BE2C (cell line): ENCODE results near the gene SPINK5.

Experiments
- DNase-seq: peaks from one replicate; pipeline ENCODE4 v3.0.0-alpha.2; 2020
- H3K27me3 ChIP-seq: fragments of 250-450 bp; sonication (Bioruptor Pico); 2 replicates; pipeline ENCODE4 v1.5.1; 2020; ENCODE audit warnings: mild to moderate bottlenecking
- H3K36me3 ChIP-seq: fragments of 250-450 bp; sonication (Bioruptor Pico); 2 replicates; pipeline ENCODE4 v1.5.1; 2020; ENCODE audit warnings: mild to moderate bottlenecking
- H3K4me1 ChIP-seq: fragments of 250-450 bp; sonication (Bioruptor Pico); 2 replicates; pipeline ENCODE4 v1.5.1; 2020
- H3K4me3 ChIP-seq: 2 replicates; pipeline ENCODE4 v1.5.1; 2011; ENCODE audit warnings: low read depth, low read length
- H3K9me3 ChIP-seq: fragments of 250-450 bp; sonication (Bioruptor Pico); 2 replicates; pipeline ENCODE4 v1.5.1; 2020
- CTCF ChIP-seq: IDR thresholded peaks from 2 replicates; pipeline ENCODE4 v1.5.1; 2012; ENCODE audit warnings: mild to moderate bottlenecking, low read depth, low read length

Gene SPINK5

DNA sequence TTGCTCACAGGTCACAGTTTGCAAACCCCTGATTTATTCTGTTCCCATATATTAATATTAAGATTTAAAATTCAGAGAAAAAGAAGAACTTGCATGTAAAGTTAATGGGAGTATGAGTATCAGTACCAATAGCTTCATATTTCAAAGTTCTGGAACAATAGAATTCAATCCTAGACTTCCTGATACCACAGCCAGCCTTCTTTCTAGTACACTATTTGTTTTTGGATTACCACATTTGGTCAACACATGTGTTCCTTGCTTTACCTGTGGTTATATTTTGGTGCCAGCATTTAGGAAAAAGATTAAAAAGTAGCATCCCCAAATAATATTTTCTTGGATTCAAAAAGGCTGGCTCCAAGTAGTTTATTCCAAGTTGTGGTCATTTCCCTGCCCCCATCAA lies 49.5 kb downstream of the SPINK5 start:
- DNase-seq: no peak
- TF ChIP-seq CTCF: no peak
- Histone ChIP-seq H3K4me1 (no peaks in the 10 kb centered on the region), H3K9me3 (no peaks in the 10 kb centered on the region), H3K4me3 (no peak overlapping the region), H3K36me3 (no peaks in the 10 kb centered on the region), H3K27me3 (no peaks in the 10 kb centered on the region; the same call in 1 of the 2 replicates)

GRCh38 chr5:148120317-148120716 lies 56.5 kb downstream of the SPINK5 start:
- Histone ChIP-seq H3K36me3 (no peaks in the 10 kb centered on the region), H3K4me3 (no peak overlapping the region), H3K4me1 (no peaks in the 10 kb centered on the region), H3K27me3 (no peaks in the 10 kb centered on the region), H3K9me3 (no peaks in the 10 kb centered on the region)
- DNase-seq: no peak
- no peak for TF ChIP-seq CTCF

DNA sequence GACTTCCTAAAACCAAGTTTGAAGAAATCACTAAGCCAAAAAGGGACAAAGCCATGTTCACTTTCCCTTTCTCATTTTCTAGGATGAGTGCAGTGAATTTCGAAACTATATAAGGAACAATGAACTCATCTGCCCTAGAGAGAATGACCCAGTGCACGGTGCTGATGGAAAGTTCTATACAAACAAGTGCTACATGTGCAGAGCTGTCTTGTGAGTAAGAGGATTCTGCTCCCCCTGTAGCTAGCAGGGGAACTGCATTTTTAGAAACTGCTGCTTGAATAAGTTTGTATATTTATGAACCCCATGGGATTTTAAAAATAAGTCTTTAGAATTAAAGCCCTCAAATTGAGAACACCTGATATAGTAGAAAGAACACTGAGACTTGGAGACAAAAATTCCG lies 61.9 kb downstream of the SPINK5 start:
- no peak overlapping the region for H3K4me3 ChIP-seq
- DNase-seq: no peak
- no peaks in the 10 kb centered on the region for H3K27me3 ChIP-seq
- no peaks in the 10 kb centered on the region for H3K9me3 ChIP-seq
- peak; percentile 24; the same call in 1 of the 2 replicates for TF ChIP-seq CTCF
- H3K4me1 ChIP-seq: no peaks in the 10 kb centered on the region
- no peaks in the 10 kb centered on the region for H3K36me3 ChIP-seq

DNA sequence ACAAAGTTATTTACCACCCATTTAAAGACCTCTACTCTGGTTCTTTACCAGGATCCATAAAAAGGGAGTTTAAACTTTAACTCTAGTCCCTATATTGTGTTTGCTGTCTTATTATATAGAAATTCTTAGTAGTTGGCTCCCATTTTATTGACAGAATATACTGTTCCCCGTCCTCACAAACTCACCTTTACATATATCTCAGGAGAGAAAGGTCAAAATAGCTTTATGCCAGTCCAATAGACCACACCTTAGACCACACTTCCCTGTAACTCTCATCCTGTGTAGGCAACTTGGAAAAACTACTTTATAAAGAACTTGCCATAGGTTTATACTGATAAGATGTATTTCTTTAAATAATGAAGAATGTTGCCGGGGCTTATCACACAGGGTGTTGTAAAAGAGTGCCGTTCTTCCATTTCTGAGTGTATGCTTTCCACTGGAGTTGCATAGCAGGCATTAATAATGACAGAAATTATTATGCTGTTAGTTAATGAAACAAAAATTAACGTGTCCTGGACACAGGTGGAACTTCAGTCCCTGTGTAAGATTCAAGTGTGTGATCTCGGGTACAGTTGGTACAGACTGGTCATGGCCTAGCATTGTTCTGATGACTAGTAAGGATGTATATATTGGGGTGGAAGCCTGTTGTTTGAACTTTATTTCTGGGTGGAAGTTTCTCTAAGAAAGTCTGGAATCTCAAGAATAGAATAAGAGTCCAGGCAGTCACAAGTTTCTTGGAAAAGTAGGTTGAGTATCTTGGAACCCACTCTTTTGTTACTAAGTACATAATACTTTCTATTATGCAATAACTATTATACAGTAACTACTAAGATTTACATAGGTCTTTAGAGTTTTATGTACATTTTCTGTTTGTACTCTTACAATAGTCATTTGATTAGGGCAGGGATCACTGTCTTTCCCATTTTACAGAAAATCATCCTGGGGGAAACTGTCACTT lies 71.6 kb downstream of the SPINK5 start:
- Histone ChIP-seq H3K27me3 (no peaks in the 10 kb centered on the region), H3K4me3 (no peak overlapping the region), H3K9me3 (no peaks in the 10 kb centered on the region), H3K36me3 (0 out of 2 replicates have a peak, but pooled peaks cover 3% of the 10 kb centered on the region), H3K4me1 (no peaks in the 10 kb centered on the region)
- no peak for TF ChIP-seq CTCF
- DNase-seq: no peak

DNA sequence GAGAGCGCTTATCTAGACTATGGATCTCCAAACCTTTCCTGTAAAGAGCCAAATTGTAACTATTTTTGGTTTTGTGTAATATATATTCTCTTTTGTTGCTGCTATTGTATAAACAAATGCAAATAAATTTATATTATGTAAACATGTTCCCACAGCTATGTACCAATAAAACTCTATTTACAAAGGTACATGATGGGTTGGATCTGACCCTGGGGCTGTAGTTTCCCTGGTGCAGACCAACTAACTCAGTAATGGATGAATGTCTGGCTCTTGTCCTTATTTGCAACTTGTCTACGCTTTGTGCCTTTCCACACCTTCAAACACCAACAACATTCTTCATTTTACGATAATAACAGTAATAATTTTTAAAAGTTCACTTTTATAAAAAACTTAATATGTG lies 77.1 kb downstream of the SPINK5 start:
- no peaks in the 10 kb centered on the region for H3K36me3 ChIP-seq
- DNase-seq: no peak
- no peak overlapping the region for H3K4me3 ChIP-seq
- no peaks in the 10 kb centered on the region for H3K9me3 ChIP-seq
- H3K4me1 ChIP-seq: no peaks in the 10 kb centered on the region
- TF ChIP-seq CTCF: no peak
- H3K27me3 ChIP-seq: no peaks in the 10 kb centered on the region

GRCh38 chr5:148141645-148142044 lies 77.9 kb downstream of the SPINK5 start:
- Histone ChIP-seq H3K36me3 (no peaks in the 10 kb centered on the region), H3K9me3 (no peaks in the 10 kb centered on the region), H3K4me1 (no peaks in the 10 kb centered on the region), H3K27me3 (no peaks in the 10 kb centered on the region), H3K4me3 (no peak overlapping the region)
- no peak for DNase-seq
- TF ChIP-seq CTCF: no peak
